Activated T-cell treated with anti-CD3 and anti-CD28 coated beads, Interleukin-2, amount 50 U/mL, for 48 hours (primary cell): ENCODE data around the gene TRPC3.
"Not testable (repeated sequence)": the region's sequence is repeated elsewhere in the genome, so short reads cannot be mapped to it uniquely, and the experiment has no call there.

Experiments used
- DNase-seq, 2 experiments: peaks; one replicate each; pipeline ENCODE4 v3.0.0-alpha.2; 2020

The TRPC3 gene

DNA sequence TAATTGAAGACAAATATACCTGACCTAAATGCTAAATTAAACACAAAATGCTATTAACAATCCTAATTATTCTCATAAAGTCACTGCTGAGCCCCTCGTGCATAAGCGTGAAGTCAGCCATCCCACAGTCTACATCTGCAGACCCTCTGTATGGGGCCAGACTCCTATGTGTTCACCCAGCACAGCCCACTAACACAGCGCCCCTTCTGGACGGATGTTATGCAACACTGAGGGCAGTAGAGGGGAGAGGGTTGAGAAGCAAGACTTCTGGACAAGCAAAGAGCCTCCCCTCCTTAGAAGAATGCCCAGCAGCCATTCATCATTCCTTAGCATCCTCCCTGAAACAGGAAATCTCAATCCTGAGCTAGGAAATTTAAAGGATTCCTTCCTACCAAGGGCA, 7.9 kb downstream of the TRPC3 start:
- DNase-seq = peak; percentile 34 to 40

DNA sequence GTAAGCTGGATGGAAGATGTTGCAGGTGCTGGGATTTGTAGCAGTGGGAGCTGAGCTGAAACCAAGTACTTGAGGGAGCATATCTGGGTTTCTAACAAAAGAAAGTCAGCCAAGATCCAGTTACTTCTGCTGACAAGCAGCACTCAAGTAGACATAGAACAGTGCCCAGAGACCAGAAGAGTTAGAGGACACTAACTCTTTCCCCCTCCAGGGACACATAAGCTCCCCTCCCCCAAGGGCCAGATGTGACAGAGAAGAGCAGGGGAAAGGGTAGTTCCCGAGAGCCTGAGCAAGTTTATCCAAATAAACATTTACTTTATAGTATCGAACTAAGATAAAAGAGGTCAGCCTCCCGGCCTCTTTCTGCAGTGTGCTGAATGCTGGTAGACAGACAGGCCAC, 12.2 kb downstream of the TRPC3 start:
- no peak for DNase-seq

DNA sequence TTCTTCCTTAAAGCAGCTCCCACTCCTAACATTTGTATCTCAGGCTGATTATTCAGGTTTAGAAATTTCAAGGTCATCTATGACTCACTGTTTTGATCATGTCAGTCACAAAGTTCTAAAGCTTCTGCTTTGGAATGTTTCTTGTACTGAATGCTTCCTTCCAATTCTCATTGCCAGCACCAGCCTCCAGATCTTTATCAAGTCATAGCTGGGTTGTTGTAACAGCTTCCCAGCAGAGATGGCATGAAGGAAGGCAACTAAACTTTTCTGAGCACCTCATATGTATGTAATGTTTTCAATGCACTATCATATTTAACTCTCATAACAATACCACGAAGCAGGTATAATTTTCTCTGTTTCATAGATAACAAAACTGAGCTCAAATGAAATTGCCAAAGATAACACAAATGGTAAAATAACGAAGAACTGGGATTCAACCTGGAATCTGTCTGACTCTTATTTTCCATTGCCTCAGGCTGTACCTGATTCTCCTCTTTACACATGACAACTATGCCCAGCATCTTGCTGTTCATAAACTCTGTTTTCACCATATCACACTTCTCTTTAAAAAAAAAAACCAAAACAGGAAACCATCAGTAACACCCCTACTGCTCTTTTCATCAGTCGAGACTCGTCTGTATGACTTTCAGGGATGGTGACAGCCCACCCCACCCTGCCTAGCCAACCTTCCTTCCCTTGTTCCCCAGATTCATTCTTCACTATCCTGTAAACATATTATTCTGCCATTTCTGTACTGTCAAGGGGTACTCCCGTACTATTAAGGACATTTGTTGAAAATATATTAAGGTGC, 13.4 kb downstream of the TRPC3 start:
- no peak for DNase-seq

DNA sequence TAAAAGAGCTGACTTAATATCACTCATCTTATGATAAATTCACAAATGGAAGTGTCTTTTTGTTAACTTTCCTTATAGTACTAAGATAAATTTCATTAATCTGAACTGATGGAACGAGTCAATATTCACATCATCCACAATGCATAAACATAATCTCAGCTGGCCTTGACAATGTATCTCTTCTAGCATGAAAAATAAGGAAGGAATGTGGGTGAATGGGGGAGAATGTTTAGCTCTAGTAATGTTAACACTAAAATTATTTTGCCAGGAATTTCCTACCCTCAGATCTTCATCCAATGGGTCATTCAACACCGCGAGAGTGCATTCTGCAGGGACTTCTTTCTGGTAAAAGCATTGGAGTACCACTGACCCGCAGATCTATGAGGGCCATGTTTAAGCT, 15.8 kb downstream of the TRPC3 start:
- no peak for DNase-seq

DNA sequence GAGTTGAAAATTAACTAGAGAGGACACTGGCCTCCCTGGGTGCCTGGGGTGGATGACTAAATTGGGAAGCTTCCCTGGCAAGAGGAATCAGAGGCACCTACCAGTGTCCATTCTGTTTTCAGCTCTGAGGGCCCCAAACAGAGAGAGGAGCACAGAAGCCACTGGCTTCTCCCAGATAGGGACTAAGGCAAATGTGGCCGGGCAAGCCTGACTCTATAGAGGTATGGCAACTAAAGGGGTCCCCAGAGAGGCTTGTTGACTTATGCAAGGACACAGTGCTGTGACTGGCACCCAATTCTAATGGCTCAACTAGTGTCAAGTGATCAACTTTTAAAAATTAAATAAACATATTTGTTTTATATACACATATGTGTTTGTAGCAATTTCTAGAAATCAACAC, 17.2 kb downstream of the TRPC3 start:
- no peak for DNase-seq

DNA sequence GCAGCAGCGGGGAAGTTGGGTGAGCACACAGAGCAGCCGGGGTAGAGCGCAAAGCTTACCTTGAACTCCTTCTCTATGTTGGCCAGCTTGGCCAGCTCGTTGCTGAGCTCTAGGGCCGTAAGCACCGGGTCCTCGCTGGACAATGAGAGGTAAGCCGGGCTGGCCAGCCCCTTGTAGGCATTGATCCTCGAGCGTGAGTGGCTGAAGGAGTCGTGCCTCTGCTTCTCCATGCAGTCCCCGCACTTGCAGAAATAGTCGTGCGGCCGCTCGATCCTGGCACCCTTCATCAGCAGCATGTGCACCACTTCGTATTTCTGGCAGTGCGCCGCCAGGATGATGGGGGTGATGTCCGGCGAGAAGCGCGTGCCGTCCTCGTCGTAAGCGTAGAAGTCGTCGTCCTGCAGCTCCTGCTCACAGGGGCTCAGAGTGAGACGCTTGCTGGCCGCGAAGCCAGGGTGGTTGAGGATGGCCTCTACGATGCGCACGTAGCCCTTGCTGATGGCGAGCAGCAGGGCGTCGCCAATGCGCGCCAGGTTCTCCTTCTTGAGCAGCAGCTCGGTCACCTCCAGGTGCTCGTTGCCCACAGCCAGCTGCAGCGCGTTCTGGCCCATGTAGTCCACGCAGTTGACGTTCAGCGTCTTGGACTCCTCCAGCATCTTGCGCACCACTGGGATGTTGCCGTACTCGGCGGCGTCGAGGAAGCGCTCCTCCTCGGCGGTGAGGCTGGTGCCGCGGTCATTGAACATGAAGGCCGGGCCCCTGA, 19.5 kb downstream of the TRPC3 start:
- DNase-seq = no peak

DNA sequence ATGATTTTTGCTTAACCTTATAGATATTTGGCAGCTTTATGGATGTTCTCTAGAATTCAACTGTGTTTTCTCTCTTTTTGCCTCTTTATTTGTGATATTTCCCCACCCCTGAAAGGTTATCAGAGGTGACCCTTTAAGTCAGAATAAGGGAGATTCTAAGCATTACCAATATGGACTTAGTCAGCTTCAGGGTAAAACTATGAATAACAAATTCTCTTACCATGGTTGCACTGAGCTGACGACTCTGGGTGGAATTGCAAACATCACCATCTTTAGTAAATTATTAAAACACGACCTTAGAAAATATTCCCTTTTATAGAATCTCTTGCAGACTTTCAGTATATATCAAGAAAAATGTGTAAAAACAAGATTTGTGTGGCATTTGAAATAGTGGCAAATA, 21.6 kb downstream of the TRPC3 start:
- DNase-seq = no peak

DNA sequence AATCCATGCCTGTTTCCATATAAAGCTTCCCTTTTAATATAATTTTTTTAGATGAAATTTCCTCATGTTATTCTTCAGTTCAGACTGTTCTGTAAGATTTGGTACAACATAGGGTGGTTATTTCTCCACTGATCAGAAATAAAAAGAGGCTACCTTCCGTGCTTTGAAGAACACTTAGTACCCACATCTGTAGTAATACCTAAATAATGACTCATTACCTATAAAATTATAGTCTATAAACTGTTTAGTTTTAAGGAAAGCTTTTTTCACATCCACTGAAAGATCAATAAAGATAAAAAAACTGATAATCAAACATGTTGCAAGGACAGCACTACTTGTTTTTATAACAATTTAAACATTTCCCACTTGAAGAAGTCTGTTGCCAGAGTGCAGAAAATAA, 23.9 kb downstream of the TRPC3 start:
- DNase-seq = no peak

DNA sequence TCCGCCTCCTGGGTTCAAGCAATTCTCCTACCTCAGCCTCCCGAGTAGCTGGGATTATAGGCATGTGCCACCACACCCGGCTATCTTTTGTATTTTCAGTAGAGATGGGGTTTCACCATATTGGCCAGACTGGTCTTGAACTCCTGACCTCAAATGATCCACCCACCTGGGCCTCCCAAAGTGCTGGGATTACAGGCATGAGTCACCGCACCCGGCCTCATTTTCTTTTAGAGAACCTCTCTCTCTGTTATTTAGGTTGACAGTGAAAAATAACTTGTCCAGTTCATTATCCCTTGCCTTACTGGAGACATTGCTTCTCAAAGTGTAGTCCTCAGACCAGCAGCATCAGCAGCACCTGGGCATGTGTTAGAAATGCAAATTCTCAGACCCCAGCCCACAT, 25.4 kb downstream of the TRPC3 start:
- not testable (repeated sequence) for DNase-seq

DNA sequence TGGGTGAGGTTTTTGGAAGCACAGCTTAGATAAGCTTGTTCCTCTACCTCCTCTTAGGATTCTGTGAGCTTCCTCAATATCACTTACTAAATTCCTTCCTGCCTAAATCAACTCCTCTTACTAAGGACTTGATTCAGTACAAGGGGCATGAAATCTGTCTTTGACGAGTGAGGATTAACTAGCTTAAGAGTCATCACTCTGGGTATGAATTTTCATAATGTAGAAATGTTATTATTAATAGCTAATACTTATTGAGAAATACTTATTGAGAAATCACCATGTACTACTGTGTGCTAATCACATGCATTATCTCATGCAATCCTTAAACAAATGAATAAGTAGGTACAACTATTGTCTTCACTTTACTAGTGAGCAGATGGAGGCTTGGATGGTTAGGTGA, 28.6 kb downstream of the TRPC3 start:
- DNase-seq = no peak

DNA sequence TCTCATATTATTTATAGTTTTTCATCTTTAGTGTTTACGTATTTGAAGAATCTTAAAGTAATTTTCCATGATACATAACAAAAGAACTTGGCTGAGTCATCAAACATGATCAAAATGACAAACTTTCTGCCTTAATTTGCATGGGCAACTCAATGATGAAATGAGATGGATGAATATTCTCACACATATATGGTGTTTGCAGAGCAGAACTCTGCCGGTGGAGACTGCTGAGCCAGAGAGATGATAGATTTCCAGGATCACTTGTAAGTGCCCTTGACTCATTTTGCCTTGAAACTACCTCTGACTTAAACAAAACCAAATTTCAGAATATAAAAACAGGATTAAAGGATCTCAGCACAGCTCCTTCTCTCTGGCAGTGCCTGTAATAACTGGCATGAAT, 38.2 kb downstream of the TRPC3 start:
- no peak for DNase-seq

DNA sequence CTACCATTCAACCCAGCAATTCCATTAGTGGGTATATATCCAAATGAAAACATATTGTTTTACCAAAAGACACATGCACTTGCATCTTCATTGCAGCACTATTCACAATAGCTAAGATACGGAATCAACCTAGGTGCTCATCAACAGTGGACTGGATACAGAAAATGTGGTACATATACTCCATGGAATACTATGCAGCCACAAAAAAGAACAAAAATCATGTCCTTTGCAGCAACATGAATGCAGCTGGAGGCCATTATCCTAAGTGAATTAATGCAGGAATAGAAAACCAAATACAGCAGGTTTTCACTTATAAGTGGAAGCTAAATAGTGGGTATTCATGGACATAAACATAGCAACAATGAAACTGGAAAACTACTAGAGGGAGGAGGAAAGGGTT, 43.5 kb downstream of the TRPC3 start:
- DNase-seq = no peak

DNA sequence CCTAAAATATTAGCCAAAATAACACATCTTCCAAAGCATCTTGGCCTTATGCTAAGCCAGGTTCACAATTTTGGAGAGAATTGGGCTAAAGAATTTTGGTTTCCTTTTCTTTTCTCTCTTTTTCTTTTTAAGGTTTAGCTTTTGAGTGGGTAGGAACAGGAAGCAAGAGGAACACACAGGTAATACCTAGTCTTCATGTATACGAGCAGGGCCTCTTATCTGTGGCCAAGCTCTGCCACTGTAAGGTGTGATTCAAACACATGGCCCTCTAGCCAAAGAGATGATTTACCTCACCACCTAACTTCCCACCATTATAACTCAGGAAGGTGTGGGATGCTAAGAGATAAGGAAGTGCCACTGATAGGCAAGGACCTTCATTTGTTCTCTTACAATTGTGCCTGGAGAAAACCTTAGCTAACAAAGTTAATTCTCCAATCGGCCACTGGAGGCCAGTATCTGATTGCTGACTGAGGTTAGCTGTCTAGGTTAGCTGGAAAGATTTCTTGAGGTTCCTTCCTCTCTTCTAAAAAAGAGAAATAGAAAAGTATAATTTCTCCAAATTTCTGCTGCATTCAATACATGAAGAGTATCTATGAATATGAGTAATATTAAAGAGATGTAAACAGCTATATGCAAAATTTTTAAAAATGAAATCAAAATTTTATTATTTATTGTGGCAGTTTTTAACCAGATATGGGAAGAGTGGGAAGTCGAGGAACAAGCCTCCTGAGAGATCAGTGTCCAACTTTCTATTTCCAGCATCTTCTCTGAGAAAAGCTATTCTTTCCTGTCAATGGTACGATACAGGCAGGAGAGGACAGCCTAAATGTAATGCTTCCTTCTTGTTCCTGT, 51.5 kb downstream of the TRPC3 start:
- peak; percentile 32 to 57 for DNase-seq

DNA sequence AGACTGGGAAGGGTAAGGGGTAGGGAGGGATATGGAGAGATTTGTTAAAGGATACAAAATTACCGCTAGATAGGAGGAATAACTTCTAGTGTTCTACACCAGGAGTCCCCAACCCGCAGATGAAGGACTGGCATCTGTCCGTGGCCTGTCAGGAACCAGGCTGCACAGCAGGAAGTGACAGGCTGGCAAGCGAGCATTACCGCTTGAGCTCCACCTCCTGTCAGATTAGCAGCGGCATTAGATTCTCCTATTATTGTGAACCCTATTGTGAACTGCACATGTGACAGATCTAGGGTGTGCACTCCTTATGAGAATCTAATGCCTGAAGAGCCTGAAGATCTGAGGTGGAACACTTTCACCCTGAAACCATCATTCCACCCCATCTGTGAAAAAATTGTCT, 53.7 kb downstream of the TRPC3 start:
- peak; percentile 20 to 25 for DNase-seq

DNA sequence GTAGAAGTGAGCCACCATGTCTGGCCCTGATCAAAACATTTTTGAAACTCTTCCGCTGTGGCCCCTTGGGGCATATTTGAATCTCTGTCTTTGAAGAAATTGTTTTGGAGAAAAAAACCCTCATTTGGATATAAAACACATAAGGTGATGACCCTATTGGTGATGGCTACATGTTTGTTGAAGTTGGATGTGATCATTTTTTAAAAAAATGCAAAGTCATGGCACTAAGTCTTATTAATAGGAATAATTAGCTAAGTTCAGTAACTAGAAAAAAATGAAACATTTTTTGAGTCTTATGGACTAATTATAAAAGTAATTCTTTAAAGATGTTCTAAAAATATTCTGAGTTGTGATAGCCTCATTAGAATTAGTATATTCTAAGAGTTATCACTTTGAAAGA, 63.7 kb downstream of the TRPC3 start:
- DNase-seq = no peak

DNA sequence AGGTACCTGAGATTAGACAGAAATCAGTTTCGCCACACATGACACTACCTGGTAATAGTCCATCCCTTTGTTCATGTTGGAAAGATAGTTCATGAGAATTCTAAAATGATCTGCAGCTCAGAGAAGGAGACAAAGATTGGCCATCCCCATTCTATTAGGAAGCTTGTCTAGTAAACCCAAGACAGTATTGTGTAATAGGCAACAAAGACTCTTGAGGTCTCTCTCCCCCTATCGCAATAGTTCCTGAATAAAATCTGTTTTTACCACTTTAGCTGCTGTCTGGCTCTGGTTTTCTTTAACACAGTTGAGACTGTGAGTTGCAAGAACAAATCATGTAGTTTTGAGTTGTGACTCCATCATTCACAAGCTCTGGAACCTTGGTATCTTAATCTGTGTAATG, 66.7 kb downstream of the TRPC3 start:
- DNase-seq = no peak

DNA sequence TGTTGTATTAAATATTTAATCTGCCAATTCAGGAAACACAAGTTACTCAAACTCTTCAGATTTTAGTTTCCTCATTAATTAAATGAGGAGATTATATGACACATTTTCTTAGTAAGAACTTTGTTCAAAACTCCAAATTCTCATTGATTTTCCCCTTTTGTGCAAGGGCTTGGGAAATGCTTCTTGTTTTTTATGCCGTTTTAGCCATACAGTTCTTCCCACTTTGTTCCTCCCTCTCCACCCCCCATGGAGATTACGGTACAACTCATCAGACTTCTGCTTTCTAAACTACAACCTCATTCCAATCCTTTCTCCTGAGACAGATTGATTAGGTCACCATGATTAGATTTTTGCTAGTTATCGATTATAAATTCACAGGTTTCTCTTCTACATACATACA, 70.7 kb downstream of the TRPC3 start:
- DNase-seq = no peak

DNA sequence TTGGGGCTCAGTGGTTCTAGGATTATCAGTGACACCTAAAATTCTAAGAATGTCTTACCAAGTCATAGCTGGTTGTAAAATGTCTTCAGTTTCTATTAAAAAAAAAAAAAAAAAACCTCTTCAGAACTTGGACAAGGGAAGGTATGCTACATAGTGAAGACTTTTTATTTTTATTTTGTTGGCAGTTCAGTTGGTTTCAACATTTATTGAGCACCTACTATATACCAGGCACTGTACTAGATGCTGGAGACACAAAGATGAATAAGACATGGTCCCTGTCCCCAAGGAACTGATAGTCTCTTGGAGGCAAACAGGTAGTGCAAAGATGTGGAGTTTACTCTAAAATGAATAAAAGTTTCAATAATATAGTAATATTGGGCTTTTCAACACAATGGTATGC, 72.7 kb downstream of the TRPC3 start:
- DNase-seq = no peak

DNA sequence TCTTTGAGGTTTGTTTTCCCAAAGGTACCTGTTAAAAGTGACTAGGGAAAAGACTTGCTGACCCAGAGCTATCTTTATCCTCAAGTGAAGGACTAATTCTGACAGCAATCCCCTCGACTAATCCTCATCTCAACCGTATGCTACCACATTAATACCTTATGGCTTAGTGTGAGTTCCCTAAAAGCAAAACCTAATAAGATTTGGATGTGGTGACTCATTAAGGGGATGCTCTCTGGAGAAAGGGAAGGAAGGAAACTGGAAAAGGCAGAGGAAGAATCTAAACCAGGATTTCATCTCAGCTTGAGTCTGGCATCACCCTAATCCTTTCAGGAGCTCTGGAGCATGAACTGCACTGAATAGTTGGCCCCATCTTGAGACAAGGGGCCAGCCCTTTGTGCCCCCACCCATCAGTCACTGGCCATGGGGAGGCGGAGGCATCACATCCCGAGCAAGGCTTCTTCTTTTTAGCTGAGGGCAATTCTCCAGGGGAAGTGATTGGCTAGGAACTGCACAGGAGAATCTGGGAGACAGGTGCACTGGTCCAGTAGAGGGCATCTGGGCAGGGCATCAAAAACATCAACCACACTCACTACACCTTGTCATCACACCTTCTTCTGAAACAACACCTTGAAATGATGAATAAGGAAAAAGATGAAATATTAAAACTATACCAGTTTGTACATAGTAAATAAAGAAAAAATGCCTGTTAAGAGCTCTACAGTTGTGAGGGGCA, 74.7 kb downstream of the TRPC3 start:
- DNase-seq = no peak

DNA sequence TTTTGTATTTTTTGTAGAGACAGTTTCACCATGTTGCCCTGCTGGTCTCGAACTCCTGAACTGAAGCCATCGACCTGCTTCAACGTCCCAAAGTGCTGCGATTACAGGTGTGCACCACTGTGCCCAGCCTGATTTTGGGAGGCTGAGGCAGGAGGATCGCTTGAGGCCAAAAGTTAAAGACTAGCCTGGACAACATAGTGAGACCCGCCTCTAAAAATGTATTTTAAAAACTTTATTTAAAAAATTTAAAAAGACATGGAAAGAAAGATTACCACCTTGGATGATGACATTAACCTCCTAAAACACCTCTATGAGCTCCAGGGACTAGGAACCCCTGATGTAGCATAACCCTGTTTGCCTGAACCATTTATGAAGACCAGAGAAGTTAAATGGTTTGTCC, 75.8 kb downstream of the TRPC3 start:
- DNase-seq = no peak

DNA sequence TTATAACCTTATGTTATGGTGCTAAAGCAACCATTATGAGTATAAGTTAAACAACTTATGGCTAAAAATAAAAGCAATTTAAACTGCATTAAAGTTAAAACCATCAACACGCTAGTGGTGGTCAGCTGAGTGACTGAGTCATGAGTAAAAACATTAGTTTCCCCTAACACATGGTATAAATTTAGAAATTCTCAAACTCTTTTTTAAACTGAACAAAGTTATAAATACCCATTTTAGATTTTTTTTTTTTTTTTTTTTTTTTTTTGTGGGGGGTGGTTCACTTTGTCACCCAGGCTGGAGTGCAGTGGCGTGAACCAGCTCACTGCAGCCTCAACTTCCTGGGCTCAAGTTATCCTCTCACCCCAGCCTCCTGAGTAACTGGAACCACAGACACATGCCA, 76.2 kb downstream of the TRPC3 start:
- DNase-seq = no peak

DNA sequence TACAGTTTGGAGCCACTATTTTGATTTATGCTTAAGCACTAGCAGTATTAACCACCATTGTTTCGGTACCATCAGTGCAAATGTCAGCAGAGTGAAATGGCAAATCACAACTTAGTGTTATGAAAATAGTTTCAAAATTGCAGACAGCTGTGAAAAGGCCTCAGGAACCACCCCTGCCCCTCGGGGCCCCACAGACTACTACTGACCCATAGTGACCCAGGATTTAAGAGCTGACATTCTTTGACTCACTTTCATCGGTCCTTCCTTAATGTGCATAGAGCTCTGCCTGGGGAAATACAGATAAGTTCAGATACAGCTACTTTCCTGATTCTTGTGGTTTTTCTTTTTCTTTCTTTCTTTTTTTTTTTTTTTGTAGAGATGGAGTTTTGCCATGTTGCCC, 78.3 kb downstream of the TRPC3 start:
- no peak for DNase-seq
